Testis (tissue), 3 donors: ENCODE measurements around the gene RALGPS1. TPM values are rescaled to one million over a fixed set of nuclear protein-coding genes. Genes with fewer than 3 reads are reported as not detected.

Experiments
- DNase-seq: peaks from one replicate; pipeline ENCODE4 v3.0.0-alpha.2; 2019
- H3K27ac ChIP-seq, 2 donors: fragments of 200-600 bp; sonication (generic); one replicate each; pipeline ENCODE4 v1.5.1; 2019
- H3K27me3 ChIP-seq: fragments of 200-600 bp; sonication (generic); one replicate; pipeline ENCODE4 v1.5.1; 2019
- H3K36me3 ChIP-seq: fragments of 200-600 bp; sonication (generic); one replicate; pipeline ENCODE4 v1.5.1; 2017; ENCODE audit warnings: low read depth; ENCODE audit errors: missing control alignments
- H3K4me1 ChIP-seq: fragments of 200-600 bp; sonication (generic); one replicate; pipeline ENCODE4 v1.5.1; 2019
- H3K4me3 ChIP-seq, 2 donors: fragments of 200-600 bp; sonication (generic); one replicate each; pipeline ENCODE4 v1.5.1; 2017 to 2019
- H3K9me3 ChIP-seq: fragments of 200-600 bp; sonication (generic); one replicate; pipeline ENCODE4 v1.5.1; 2017
- CTCF ChIP-seq, 3 experiments: fragments of 450-650 bp in 2 of 3; fragments of 200-600 bp in 1 of 3; sonication (generic) in 1 of 3; IDR thresholded peaks; one replicate each; pipeline ENCODE4 v1.5.1; 2016 to 2019; ENCODE audit warnings: antibody characterized with exemption in 3 of 3, mild to moderate bottlenecking in 2 of 3, moderate library complexity in 1 of 3
- POLR2A ChIP-seq: fragments of 450-650 bp; IDR thresholded peaks from one replicate; pipeline ENCODE4 v1.6.1; 2017; ENCODE audit warnings: antibody characterized with exemption, mild to moderate bottlenecking, moderate library complexity
- WGBS, 2 donors: methylation state at CpG; one replicate each; pipeline ENCODE4 v1.1.5; 2018; 5-methylcytosine and 5-hydroxymethylcytosine counted together
- intact Hi-C: fragments of 100-400 bp; cut with DNase I; formaldehyde crosslinking; loops from one replicate; pipeline ENCODE4 v1.15.1; 2023; ENCODE audit warnings: low total_unique reads
- polyA plus RNA-seq: library from polyadenylated mRNA; stranded (reverse); fragments of 350-450 nt; fragmentation: Illumina TruSeq; extraction: RNeasy Lipid Tissue Mini Kit (QIAGEN cat#74804); gene quantifications from one replicate; pipeline ENCODE4 v1.2.3, GENCODE V29; 2014; ENCODE audit warnings: low read depth, low replicate concordance; ENCODE audit not compliant: insufficient read depth
- total RNA-seq, 2 donors: library from RNA; depleted of rRNA; stranded (reverse); fragments of >200 nt; gene quantifications; one replicate each; pipeline ENCODE4 v1.2.3, GENCODE V29; 2016

Gene RALGPS1
- total and polyA plus RNA-seq, 3 donors from 2014 or later: 35.9 to 48.6 (median 36.9) TPM

GRCh38 chr9:127047971-127048370, 133.4 kb downstream of the RALGPS1 start:
- no peak for DNase-seq

GRCh38 chr9:127049044-127049443, 134.5 kb downstream of the RALGPS1 start:
- H3K4me1 ChIP-seq: peaks cover 10% of the 10 kb centered on the region
- no peak for DNase-seq
- intact Hi-C loops: no loop called here

More at GRCh38 chr9:127047971-127048370, 133.4 kb downstream of the RALGPS1 start:
- TF ChIP-seq CTCF (IDR thresholded peaks at IDR 0.05) (no peak), POLR2A (no peak)
- Histone ChIP-seq H3K9me3 (no peaks in the 10 kb centered on the region), H3K4me1 (peaks cover 8% of the 10 kb centered on the region), H3K36me3 (no peaks in the 10 kb centered on the region), H3K27ac (no peak overlapping the region), H3K4me3 (no peak overlapping the region), H3K27me3 (no peaks in the 10 kb centered on the region)
- WGBS, 2 donors: 93 to 98% methylated on average over 3 of the region's 3 CpGs
- intact Hi-C loops: no loop called here

GRCh38 chr9:127049581-127049980, 135.0 kb downstream of the RALGPS1 start:
- no peak for DNase-seq
- no peaks in the 10 kb centered on the region for H3K9me3 ChIP-seq
- WGBS, 2 donors: 88% methylated on average over 8 of the region's 8 CpGs
- intact Hi-C loops: no loop called here
- H3K36me3 ChIP-seq: no peaks in the 10 kb centered on the region
- no peak overlapping the region for H3K4me3 ChIP-seq
- no peak for TF ChIP-seq CTCF (IDR thresholded peaks at IDR 0.05)
- peaks cover 13% of the 10 kb centered on the region for H3K4me1 ChIP-seq
- H3K27ac ChIP-seq: no peak overlapping the region
- H3K27me3 ChIP-seq: no peaks in the 10 kb centered on the region

More at GRCh38 chr9:127049044-127049443, 134.5 kb downstream of the RALGPS1 start:
- no peaks in the 10 kb centered on the region for H3K36me3 ChIP-seq
- peak in 2 of 3 experiments; percentile 9 for TF ChIP-seq CTCF (IDR thresholded peaks at IDR 0.05)
- TF ChIP-seq POLR2A: no peak
- no peaks in the 10 kb centered on the region for H3K9me3 ChIP-seq
- 62 to 70% methylated on average over 4 of the region's 4 CpGs for WGBS, 2 donors
- no peaks in the 10 kb centered on the region for H3K27me3 ChIP-seq
- no peak overlapping the region for H3K27ac ChIP-seq
- no peak overlapping the region for H3K4me3 ChIP-seq

- no peaks in the 10 kb centered on the region for H3K27me3 ChIP-seq
- no peak overlapping the region for H3K27ac ChIP-seq
- no peaks in the 10 kb centered on the region for H3K36me3 ChIP-seq
- no peak for DNase-seq
- no peak overlapping the region for H3K4me3 ChIP-seq
- 97 to 98% methylated on average over 3 of the region's 3 CpGs for WGBS, 2 donors
- H3K4me1 ChIP-seq: peaks cover 13% of the 10 kb centered on the region
- TF ChIP-seq POLR2A (no peak), CTCF (IDR thresholded peaks at IDR 0.05) (no peak)
- H3K9me3 ChIP-seq: no peaks in the 10 kb centered on the region
- intact Hi-C loops: no loop called here
These were observed 135.6 kb downstream of the RALGPS1 start for GRCh38 chr9:127050152-127050551.

GRCh38 chr9:127050591-127051001, 136.0 kb downstream of the RALGPS1 start:
- no peak for DNase-seq

More at GRCh38 chr9:127050591-127051001, 136.0 kb downstream of the RALGPS1 start:
- Histone ChIP-seq H3K27me3 (no peaks in the 10 kb centered on the region), H3K9me3 (no peaks in the 10 kb centered on the region), H3K27ac (no peak overlapping the region), H3K4me3 (no peak overlapping the region), H3K36me3 (no peaks in the 10 kb centered on the region), H3K4me1 (peaks cover 13% of the 10 kb centered on the region)
- 91 to 95% methylated on average over 7 of the region's 7 CpGs for WGBS, 2 donors
- no peak for TF ChIP-seq CTCF (IDR thresholded peaks at IDR 0.05)
- TF ChIP-seq POLR2A: no peak
- intact Hi-C loops: no loop called here
